PFSK-1 (cell line): Measurements from ENCODE around the gene HPCAL4.

ENCODE experiments used
- REST ChIP-seq, 2 experiments: IDR thresholded peaks; 2 replicates each; pipeline versions ENCODE4 v1.6.1 to v1.8.0; 2011 to 2012; ENCODE audit warnings: low read depth in 2 of 2, low read length in 2 of 2, control low read depth in 1 of 2, inconsistent platforms in 1 of 2, mild to moderate bottlenecking in 1 of 2, moderate library complexity in 1 of 2; ENCODE audit not compliant: insufficient read depth in 1 of 2
- TAF1 ChIP-seq: IDR thresholded peaks from 2 replicates; pipeline ENCODE4 v1.6.1; 2012; ENCODE audit warnings: low read length, control low read depth, borderline replicate concordance; ENCODE audit not compliant: insufficient read depth

DNA sequence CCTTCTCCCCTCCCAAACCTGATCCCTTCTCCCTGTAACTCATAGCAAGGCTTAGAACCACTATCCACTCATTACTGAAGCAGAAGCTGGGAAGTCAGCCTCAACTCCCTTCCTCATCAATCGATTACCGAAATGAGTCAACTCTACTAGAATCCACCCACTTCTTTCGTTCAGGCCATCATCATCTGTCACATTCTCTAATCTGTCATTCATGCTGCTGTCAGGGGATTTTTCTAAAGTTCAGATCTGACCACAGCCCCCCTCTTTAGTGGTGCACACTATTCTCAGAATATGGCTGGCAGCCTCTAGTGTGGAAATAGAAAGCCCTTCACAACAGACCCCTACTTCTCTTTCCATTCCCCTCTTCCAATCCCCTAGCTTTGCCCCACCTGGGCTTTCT, 24.5 kb downstream of the HPCAL4 start:
- TF ChIP-seq TAF1 (no peak), REST (IDR thresholded peaks at IDR 0.05; ENCODE audit: insufficient read depth in 1 of 2, low read depth in 2 of 2, low read length in 2 of 2) (no peak)
